ENCODE results near the gene BRD1. TPM values are rescaled to one million over a fixed set of nuclear protein-coding genes. Genes with fewer than 3 reads are reported as not detected.
"Not testable (repeated sequence)": the region's sequence is repeated elsewhere in the genome, so short reads cannot be mapped to it uniquely, and the experiment has no call there.

BRD1 gene
- total RNA-seq, 1 experiment from 2014 or later, result 11.6 TPM

- DNase-seq (ENCODE audit: low read depth), result peak; percentile 21
Observed at GRCh38 chr22:49853981-49854831, 26.5 kb upstream of the BRD1 start.

- peak; percentile 95 for DNase-seq (ENCODE audit: low read depth)
Observed at GRCh38 chr22:49852898-49853894, 25.5 kb upstream of the BRD1 start, which contains the start of gene ZBED4. TSS of gene ZBED4 (plus strand) at chr22:49853844. CDS start at chr22:49883663, 29,819 bp downstream.

GRCh38 chr22:49852568-49852897 lies 24.9 kb upstream of the BRD1 start:
- DNase-seq (ENCODE audit: low read depth), result not testable (repeated sequence)

- no peak for DNase-seq (ENCODE audit: low read depth)
Observed at GRCh38 chr22:49850959-49851802, 23.5 kb upstream of the BRD1 start.

GRCh38 chr22:49850021-49850911 lies 22.6 kb upstream of the BRD1 start:
- no peak for DNase-seq (ENCODE audit: low read depth)

GRCh38 chr22:49849161-49850020 lies 21.7 kb upstream of the BRD1 start:
- DNase-seq (ENCODE audit: low read depth), result no peak

- no peak for DNase-seq (ENCODE audit: low read depth)
Observed at GRCh38 chr22:49848690-49849160, 21.1 kb upstream of the BRD1 start.

- no peak for DNase-seq (ENCODE audit: low read depth)
Observed at GRCh38 chr22:49847751-49848689, 20.3 kb upstream of the BRD1 start.

- DNase-seq (ENCODE audit: low read depth), result no peak
Observed at GRCh38 chr22:49845666-49846459, 18.2 kb upstream of the BRD1 start.

- no peak for DNase-seq (ENCODE audit: low read depth)
Observed at GRCh38 chr22:49845241-49845640, 17.6 kb upstream of the BRD1 start.

GRCh38 chr22:49838771-49839717 lies 11.4 kb upstream of the BRD1 start:
- DNase-seq (ENCODE audit: low read depth), result peak; percentile 63

GRCh38 chr22:49833340-49834007 lies 5.8 kb upstream of the BRD1 start:
- no peak for DNase-seq (ENCODE audit: low read depth)

GRCh38 chr22:49829044-49829853 lies 1.6 kb upstream of the BRD1 start:
- no peak for DNase-seq (ENCODE audit: low read depth)

- DNase-seq (ENCODE audit: low read depth), result no peak
Observed at GRCh38 chr22:49828599-49828965, 909 bp upstream of the BRD1 start.
